Naive thymus-derived CD4-positive, alpha-beta T cell (primary cell): ENCODE data around the gene SLC25A45. TPM values are rescaled to one million over a fixed set of nuclear protein-coding genes. Genes with fewer than 3 reads are reported as not detected.
A peak's percentile ranks its signal among the peaks of the same experiment; 100 is the strongest.

ENCODE experiments used
- ATAC-seq: fragments of 150-1000 bp; cut with Tn5 transposase; 2 replicates; pipeline ENCODE4 v1.10.0; 2021; ENCODE audit warnings: mild to moderate bottlenecking, moderate library complexity
- CTCF ChIA-PET: fragments of 350-600 bp; sonication (Branson Sonifier 250); formaldehyde crosslinking; loops from one replicate; lab custom pipeline; 2021; ENCODE audit warnings: antibody characterized with exemption; lab: Charles Lee
- POLR2A ChIA-PET: fragments of 350-600 bp; sonication (Branson Sonifier 250); formaldehyde crosslinking; loops from one replicate; lab custom pipeline; 2021; ENCODE audit warnings: antibody characterized with exemption, inconsistent platforms; lab: Charles Lee
- DNase-seq, 9 donors: peaks; one replicate each; pipeline versions ENCODE4 v3.0.0 to v3.0.0-alpha.2; 2020 to 2022; ENCODE audit warnings: mixed read lengths in 1 of 9
- H3K27ac ChIP-seq: one replicate; pipeline ENCODE4 v1.7.0; 2013; ENCODE audit warnings: mild to moderate bottlenecking, low read depth, low read length, moderate library complexity
- H3K27me3 ChIP-seq, 2 donors: one replicate each; pipeline ENCODE4 v1.7.0; 2013; ENCODE audit warnings: low read length in 2 of 2, mild to moderate bottlenecking in 2 of 2, moderate library complexity in 2 of 2; ENCODE audit not compliant: control insufficient read depth in 2 of 2, insufficient read depth in 2 of 2
- H3K36me3 ChIP-seq, 3 experiments: 1 replicate in 2 of 3; 2 replicates in 1 of 3; pipeline ENCODE4 v1.7.0; 2013; ENCODE audit warnings: low read length in 3 of 3, mild to moderate bottlenecking in 3 of 3, moderate library complexity in 1 of 3; ENCODE audit not compliant: insufficient read depth in 3 of 3, control insufficient read depth in 2 of 3
- H3K4me1 ChIP-seq, 2 donors: one replicate each; pipeline ENCODE4 v1.7.0; 2013; ENCODE audit warnings: low read length in 2 of 2, mild to moderate bottlenecking in 2 of 2, moderate library complexity in 1 of 2; ENCODE audit not compliant: control insufficient read depth in 2 of 2, insufficient read depth in 2 of 2
- H3K4me3 ChIP-seq: 2 replicates; pipeline ENCODE4 v1.7.0; 2013; ENCODE audit warnings: mild to moderate bottlenecking, low read length
- H3K9me3 ChIP-seq, 3 experiments: 1 replicate in 2 of 3; 2 replicates in 1 of 3; pipeline ENCODE4 v1.7.0; 2013; ENCODE audit warnings: low read length in 3 of 3; ENCODE audit not compliant: control insufficient read depth in 2 of 3
- H3K27ac Mint-ChIP-seq, 9 donors: one replicate each; pipeline ENCODE4 v1.8.0; 2020 to 2022; ENCODE audit warnings: mixed read lengths in 9 of 9, mild to moderate bottlenecking in 8 of 9, moderate library complexity in 5 of 9, inconsistent platforms in 2 of 9
- H3K27me3 Mint-ChIP-seq, 5 donors: one replicate each; pipeline ENCODE4 v1.8.0; 2021 to 2022; ENCODE audit warnings: mixed read lengths in 5 of 5, mild to moderate bottlenecking in 1 of 5
- H3K36me3 Mint-ChIP-seq, 5 donors: one replicate each; pipeline ENCODE4 v1.8.0; 2020 to 2022; ENCODE audit warnings: mixed read lengths in 5 of 5, mild to moderate bottlenecking in 3 of 5, inconsistent platforms in 1 of 5
- H3K4me1 Mint-ChIP-seq, 7 donors: one replicate each; pipeline ENCODE4 v1.8.0; 2020 to 2022; ENCODE audit warnings: mixed read lengths in 7 of 7, mild to moderate bottlenecking in 3 of 7, inconsistent platforms in 1 of 7
- H3K4me3 Mint-ChIP-seq, 10 donors: one replicate each; pipeline ENCODE4 v1.8.0; 2020 to 2022; ENCODE audit warnings: mild to moderate bottlenecking in 10 of 10, mixed read lengths in 10 of 10, moderate library complexity in 6 of 10, inconsistent platforms in 2 of 10
- H3K9me3 Mint-ChIP-seq, 11 donors: one replicate each; pipeline ENCODE4 v1.8.0; 2020 to 2022; ENCODE audit warnings: mixed read lengths in 11 of 11, mild to moderate bottlenecking in 4 of 11, inconsistent platforms in 1 of 11, moderate library complexity in 1 of 11
- intact Hi-C, 2 donors: fragments of 100-400 bp; cut with micrococcal nuclease; formaldehyde crosslinking; loops; one replicate each; pipeline ENCODE4 v1.15.1; 2023
- polyA plus RNA-seq, 2 donors: library from polyadenylated mRNA; unstranded; fragments of 300-500 nt; fragmentation: Illumina TruSeq; gene quantifications; one replicate each; pipeline ENCODE4 v1.2.3, GENCODE V29; 2021
- total RNA-seq, 6 experiments: library from RNA in 5 of 6; stranded (reverse) in 5 of 6; gene quantifications; 1 replicate in 5 of 6; 2 replicates in 1 of 6; pipeline ENCODE4 v1.2.3 and lab custom pipeline; 2021 to 2026

The SLC25A45 gene
- total and polyA plus RNA-seq, 7 experiments from 2014 or later = 12.3 to 90.6 (median 24.8) TPM

DNA sequence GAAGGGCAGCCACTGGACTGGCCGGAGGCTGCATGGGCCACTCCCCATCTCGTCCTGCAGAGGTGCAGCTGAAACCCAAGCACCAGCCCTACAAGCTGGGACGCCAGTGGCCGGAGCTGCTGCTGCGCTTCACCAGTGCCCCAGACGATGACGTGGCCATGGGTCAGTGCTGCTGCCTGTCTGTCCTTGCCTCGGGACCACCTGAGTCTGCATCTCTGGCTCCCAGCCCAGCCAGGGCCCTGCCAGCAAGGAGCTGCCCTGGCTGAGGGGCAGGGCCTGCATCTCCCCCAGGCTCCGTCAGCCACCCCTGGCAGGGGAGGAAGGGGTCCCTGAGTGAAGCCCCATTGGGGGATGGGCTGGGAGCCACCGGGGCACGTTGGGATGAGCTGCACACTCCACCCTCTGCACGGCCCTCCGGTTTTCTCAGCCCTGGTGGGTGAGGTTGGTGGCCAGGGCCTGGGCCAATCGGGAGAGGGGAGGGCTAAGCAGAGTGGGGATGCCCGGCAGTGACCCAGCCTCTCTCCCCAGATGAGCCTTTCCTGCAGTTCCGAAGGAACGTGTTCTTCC lies 11.2 kb upstream of the SLC25A45 start:
- H3K27ac ChIP-seq = no peak overlapping the region
- no peak for ATAC-seq
- Mint-ChIP-seq H3K4me3 (no peak overlapping the region), H3K27me3 (no peaks in the 10 kb centered on the region), H3K27ac (no peak overlapping the region), H3K4me1 (peaks cover 17 to 29% (median 21%) of the 10 kb centered on the region in 7 donors), H3K36me3 (peaks cover 0 to 15% (median 4%) of the 10 kb centered on the region in 5 donors), H3K9me3 (peaks cover 0 to 2% (median 0%) of the 10 kb centered on the region in 11 donors)
- no peaks in the 10 kb centered on the region for H3K27me3 ChIP-seq
- CTCF ChIA-PET = interaction anchor here (1.9 kb wide), 1 partner anchor 22 kb away, joined by 5 read pairs; no protein-coding TSS in a partner anchor
- intact Hi-C loops = no loop called here
- H3K36me3 ChIP-seq = peaks cover 0 to 88% (median 13%) of the 10 kb centered on the region in 3 experiments
- H3K9me3 ChIP-seq = no peaks in the 10 kb centered on the region
- no peak overlapping the region for H3K4me3 ChIP-seq
- DNase-seq = no peak
- peaks cover 14 to 18% of the 10 kb centered on the region in 2 donors for H3K4me1 ChIP-seq
- POLR2A ChIA-PET = interaction anchor here (0.7 to 17.2 kb wide), 2 partner anchors 46 to 110 kb away, joined by 3 to 460 read pairs; partner anchors contain the start of gene MALAT1

DNA sequence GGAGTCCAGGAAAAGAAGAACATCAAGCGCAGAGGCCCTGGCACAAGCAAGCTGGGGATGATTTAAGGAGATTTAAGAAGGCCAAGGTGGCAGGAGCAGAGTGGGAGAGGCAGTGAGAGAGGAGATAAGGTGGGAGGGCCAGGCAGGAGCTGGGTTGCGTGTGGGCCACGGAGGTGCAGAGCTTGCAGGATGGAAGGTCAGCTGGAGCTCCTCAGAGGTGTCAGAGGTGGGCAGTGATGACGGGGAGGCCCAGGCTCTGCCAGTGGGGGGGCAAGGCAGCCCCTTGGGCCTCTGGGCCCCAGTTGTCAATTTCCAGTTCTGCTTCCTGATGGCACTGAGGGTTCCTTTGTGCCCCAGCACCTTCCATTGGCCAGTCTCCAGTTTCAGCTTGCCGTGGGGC lies 10.5 kb upstream of the SLC25A45 start:
- Histone ChIP-seq H3K9me3 (no peaks in the 10 kb centered on the region), H3K27ac (no peak overlapping the region), H3K36me3 (peaks cover 0 to 82% (median 13%) of the 10 kb centered on the region in 3 experiments), H3K4me1 (peaks cover 21 to 25% of the 10 kb centered on the region in 2 donors), H3K4me3 (no peak overlapping the region), H3K27me3 (no peaks in the 10 kb centered on the region)
- H3K27ac Mint-ChIP-seq = peak overlapping the region in 2 of 9 donors; percentile 48 to 65
- CTCF ChIA-PET = interaction anchor here (1.9 kb wide), 1 partner anchor 23 kb away, joined by 5 read pairs; no protein-coding TSS in a partner anchor
- DNase-seq (no peak), ATAC-seq (no peak)
- peak overlapping the region in 1 of 10 donors; percentile 20 for H3K4me3 Mint-ChIP-seq
- H3K36me3 Mint-ChIP-seq = peaks cover 0 to 10% (median 4%) of the 10 kb centered on the region in 5 donors
- no peaks in the 10 kb centered on the region for H3K27me3 Mint-ChIP-seq
- POLR2A ChIA-PET = interaction anchor here (1.0 to 17.2 kb wide), 3 partner anchors 10 to 111 kb away, joined by 3 to 460 read pairs (median 5); partner anchors contain the start of genes MALAT1, NEAT1 and SLC25A45
- intact Hi-C loops = no loop called here
- H3K9me3 Mint-ChIP-seq = peaks cover 0 to 2% (median 0%) of the 10 kb centered on the region in 11 donors
- H3K4me1 Mint-ChIP-seq = peaks cover 24 to 36% (median 28%) of the 10 kb centered on the region in 7 donors

DNA sequence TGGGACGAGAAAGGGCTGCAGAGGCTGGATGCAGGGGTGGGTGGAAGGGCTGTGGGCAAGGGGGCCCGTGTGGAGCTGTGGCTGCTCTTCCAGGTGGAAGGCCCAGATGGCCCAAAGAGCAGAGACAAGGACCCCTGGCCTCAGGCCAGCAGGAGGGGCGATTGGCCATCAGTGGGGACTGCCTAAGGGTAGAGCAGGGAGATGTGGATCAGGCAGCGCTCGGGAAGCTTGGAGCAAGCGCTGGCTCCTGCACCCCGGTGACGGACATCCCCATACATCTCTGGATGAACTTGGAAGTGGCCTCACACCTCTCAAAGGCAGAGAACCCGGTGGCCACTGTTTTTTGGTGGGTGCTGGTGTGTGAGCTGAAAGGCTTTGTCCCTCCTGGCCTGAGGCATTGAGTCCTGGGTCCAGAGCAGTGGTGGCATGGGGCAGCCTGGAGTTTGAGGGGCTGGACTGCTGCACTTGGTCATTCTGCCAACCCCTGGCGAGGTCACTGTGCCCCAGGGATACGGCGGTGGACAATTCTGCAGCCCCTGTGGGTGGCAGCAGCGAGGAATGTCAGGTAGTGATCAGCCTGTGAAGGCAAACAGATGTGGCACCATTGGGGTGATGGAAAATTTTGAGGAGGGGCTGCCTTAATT lies 9.9 kb upstream of the SLC25A45 start:
- H3K27me3 ChIP-seq = no peaks in the 10 kb centered on the region
- no peak for ATAC-seq

DNA sequence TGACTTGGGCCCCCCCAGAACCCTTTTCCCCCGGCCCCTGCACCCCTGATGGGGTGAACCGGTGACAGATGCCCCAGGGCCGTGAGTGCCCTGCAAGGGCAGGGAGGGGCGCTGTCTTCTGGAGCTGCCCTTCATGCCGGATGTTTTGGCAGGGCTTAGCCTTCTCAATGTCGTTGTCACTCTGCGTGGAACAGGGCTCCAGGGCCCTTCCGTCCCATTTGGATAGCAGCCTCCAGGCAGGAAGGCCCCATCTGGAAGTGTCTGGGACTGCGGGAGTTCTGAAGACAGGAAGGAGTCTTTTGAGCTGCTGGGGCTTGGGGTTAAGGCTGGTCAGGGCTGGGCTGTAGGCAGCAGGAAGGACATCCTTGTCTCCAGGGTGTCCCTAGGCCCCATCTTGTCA lies 8.6 kb upstream of the SLC25A45 start:
- Mint-ChIP-seq H3K9me3 (no peaks in the 10 kb centered on the region), H3K4me3 (peak overlapping the region in 4 of 10 donors; percentile 12 to 26 (median 20)), H3K4me1 (peaks cover 31 to 46% (median 36%) of the 10 kb centered on the region in 7 donors), H3K27me3 (no peaks in the 10 kb centered on the region), H3K36me3 (peaks cover 0 to 7% (median 0%) of the 10 kb centered on the region in 5 donors), H3K27ac (peak overlapping the region in 1 of 9 donors; percentile 29)
- Histone ChIP-seq H3K4me3 (no peak overlapping the region), H3K9me3 (no peaks in the 10 kb centered on the region), H3K27me3 (no peaks in the 10 kb centered on the region), H3K27ac (no peak overlapping the region), H3K4me1 (peaks cover 32 to 36% of the 10 kb centered on the region in 2 donors), H3K36me3 (peaks cover 0 to 68% (median 8%) of the 10 kb centered on the region in 3 experiments)
- intact Hi-C loops = no loop called here
- ChIA-PET CTCF (no interaction called here), POLR2A (interaction anchor here (0.9 to 17.2 kb wide), 4 partner anchors 9 to 113 kb away, joined by 3 to 460 read pairs (median 141); partner anchors contain the start of genes MALAT1, NEAT1 and SLC25A45)
- no peak for DNase-seq
- no peak for ATAC-seq

More for the DNA sequence above, 9.9 kb upstream of the SLC25A45 start:
- CTCF ChIA-PET = interaction anchor here (1.9 kb wide), 1 partner anchor 23 kb away, joined by 5 read pairs; no protein-coding TSS in a partner anchor
- Mint-ChIP-seq H3K4me1 (peaks cover 27 to 40% (median 29%) of the 10 kb centered on the region in 7 donors), H3K27ac (peak overlapping the region in 3 of 9 donors; percentile 43 to 65 (median 48)), H3K36me3 (peaks cover 0 to 9% (median 3%) of the 10 kb centered on the region in 5 donors), H3K4me3 (peak overlapping the region in 1 of 10 donors; percentile 39), H3K9me3 (peaks cover 0 to 1% (median 0%) of the 10 kb centered on the region in 11 donors), H3K27me3 (no peaks in the 10 kb centered on the region)
- Histone ChIP-seq H3K4me1 (peaks cover 27 to 28% of the 10 kb centered on the region in 2 donors), H3K27ac (no peak overlapping the region), H3K4me3 (no peak overlapping the region), H3K36me3 (peaks cover 0 to 76% (median 11%) of the 10 kb centered on the region in 3 experiments), H3K9me3 (no peaks in the 10 kb centered on the region)
- POLR2A ChIA-PET = interaction anchor here (0.6 to 17.2 kb wide), 4 partner anchors 10 to 111 kb away, joined by 3 to 460 read pairs (median 5); partner anchors contain the start of genes MALAT1, NEAT1 and SLC25A45
- intact Hi-C loops = no loop called here
- DNase-seq = no peak

DNA sequence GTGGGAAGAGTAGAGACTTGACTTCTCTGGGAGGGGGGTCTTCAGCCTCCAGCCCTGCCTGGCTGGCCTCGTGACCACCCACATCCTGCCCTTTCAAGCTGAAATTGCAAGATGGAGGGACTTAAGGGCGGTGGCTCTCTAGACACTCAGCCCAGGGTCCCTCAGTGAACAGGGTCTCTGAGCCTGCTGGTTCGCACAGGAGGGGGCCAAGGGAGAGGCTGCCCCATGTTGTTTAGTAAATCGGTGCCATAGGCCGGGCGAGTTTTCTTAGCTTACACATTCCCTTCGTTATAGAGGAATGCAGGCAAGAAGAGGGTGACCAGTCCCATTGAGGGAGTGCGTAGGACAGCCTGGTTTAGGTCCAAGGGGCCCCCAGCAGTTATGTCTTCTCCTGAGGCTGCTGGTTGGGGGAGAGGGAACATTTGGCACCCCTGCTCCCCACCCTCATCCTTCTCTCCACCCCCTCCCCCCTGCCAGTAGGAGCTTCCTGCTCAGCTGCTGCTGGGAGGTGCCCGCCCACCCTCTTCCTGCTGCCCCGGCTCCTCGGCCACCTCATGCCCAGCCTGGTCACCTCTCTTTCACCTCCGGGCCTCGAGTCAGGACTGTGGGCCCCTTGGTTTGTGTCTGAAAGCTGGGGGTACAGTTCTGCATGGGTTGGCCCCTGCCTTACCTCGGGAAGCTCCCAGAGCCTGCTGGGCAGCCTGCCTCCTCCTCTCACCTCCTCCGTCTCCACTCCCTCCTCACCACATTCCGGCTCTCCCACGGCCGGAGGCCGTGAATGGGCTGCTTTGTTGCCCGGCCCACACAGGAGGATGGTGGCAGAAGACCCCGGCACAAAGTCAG lies 7.9 kb upstream of the SLC25A45 start:
- no peaks in the 10 kb centered on the region for H3K27me3 ChIP-seq
- Mint-ChIP-seq H3K4me1 (peaks cover 31 to 52% (median 38%) of the 10 kb centered on the region in 7 donors), H3K27ac (peak overlapping the region in 4 of 9 donors; percentile 14 to 66 (median 48)), H3K36me3 (peaks cover 0 to 7% (median 0%) of the 10 kb centered on the region in 5 donors), H3K27me3 (no peaks in the 10 kb centered on the region), H3K4me3 (peak overlapping the region in 6 of 10 donors; percentile 20 to 63 (median 32)), H3K9me3 (no peaks in the 10 kb centered on the region)
- peaks cover 37 to 41% of the 10 kb centered on the region in 2 donors for H3K4me1 ChIP-seq
- DNase-seq (no peak), ATAC-seq (no peak)
- H3K9me3 ChIP-seq = no peaks in the 10 kb centered on the region
- POLR2A ChIA-PET = interaction anchor here (0.9 to 17.2 kb wide), 4 partner anchors 8 to 113 kb away, joined by 3 to 460 read pairs (median 141); partner anchors contain the start of genes MALAT1, NEAT1 and SLC25A45
- no peak overlapping the region for H3K27ac ChIP-seq
- CTCF ChIA-PET = interaction anchor here (1.0 kb wide), 1 partner anchor 14 kb away, joined by 3 read pairs; no protein-coding TSS in a partner anchor
- H3K4me3 ChIP-seq = no peak overlapping the region
- peaks cover 0 to 61% (median 5%) of the 10 kb centered on the region in 3 experiments for H3K36me3 ChIP-seq
- intact Hi-C loops = no loop called here
